B cell (primary cell): ENCODE measurements around the gene COPZ1. TPM values are rescaled to one million over a fixed set of nuclear protein-coding genes. Genes with fewer than 3 reads are reported as not detected.

Source experiments
- ATAC-seq: fragments of 200-7000 bp; cut with Tn5 transposase; one replicate; pipeline ENCODE4 v1.10.0; 2021; ENCODE audit warnings: low read depth, mild to moderate bottlenecking, moderate number of reproducible peaks, moderate library complexity
- CTCF ChIA-PET: fragments of 350-600 bp; sonication (Branson Sonifier 250); formaldehyde crosslinking; loops from one replicate; lab custom pipeline; 2021; ENCODE audit warnings: antibody characterized with exemption, inconsistent platforms; lab: Charles Lee
- POLR2A ChIA-PET: fragments of 350-600 bp; sonication (Branson Sonifier 250); formaldehyde crosslinking; loops from one replicate; lab custom pipeline; 2021; ENCODE audit warnings: antibody characterized with exemption; lab: Charles Lee
- DNase-seq: peaks from one replicate; pipeline ENCODE4 v3.0.0; 2013
- H2AFZ ChIP-seq: 2 replicates; pipeline ENCODE4 v1.6.1; 2012; ENCODE audit warnings: mild to moderate bottlenecking, low read depth, low read length; ENCODE audit not compliant: insufficient read depth, poor library complexity, severe bottlenecking
- H3K27ac ChIP-seq, 2 donors: 1 replicate in 1 of 2; 2 replicates in 1 of 2; pipeline ENCODE4 v1.5.1; 2012 to 2013; ENCODE audit warnings: low read length in 2 of 2, mild to moderate bottlenecking in 2 of 2, moderate library complexity in 1 of 2
- H3K27me3 ChIP-seq, 4 experiments: fragments of 200-600 bp in 1 of 4; sonication (generic) in 1 of 4; replicated peaks in 1 of 4; 1 replicate in 2 of 4; 2 replicates in 2 of 4; pipeline versions ENCODE4 v1.6.1 to v1.7.0; 2013 to 2016; ENCODE audit warnings: low read length in 3 of 4, mild to moderate bottlenecking in 2 of 4, mixed read lengths in 1 of 4, moderate library complexity in 1 of 4; ENCODE audit not compliant: insufficient read depth in 4 of 4, control insufficient read depth in 3 of 4; ENCODE audit errors: control extremely low read depth in 1 of 4
- H3K36me3 ChIP-seq, 2 experiments: replicated peaks in 1 of 2; 1 replicate in 1 of 2; 2 replicates in 1 of 2; pipeline versions ENCODE4 v1.6.1 to v1.7.1; 2013; ENCODE audit warnings: low read length in 1 of 2; ENCODE audit not compliant: insufficient read depth in 2 of 2, control insufficient read depth in 1 of 2; ENCODE audit errors: control extremely low read depth in 1 of 2, extremely low read depth in 1 of 2
- H3K4me1 ChIP-seq, 2 donors: fragments of 200-600 bp in 1 of 2; sonication (generic) in 1 of 2; 1 replicate in 1 of 2; 2 replicates in 1 of 2; pipeline versions ENCODE4 v1.5.1 to v1.6.1; 2013 to 2017; ENCODE audit warnings: low read length in 2 of 2; ENCODE audit not compliant: control insufficient read depth in 2 of 2, insufficient read depth in 2 of 2
- H3K4me2 ChIP-seq: replicated peaks from 2 replicates; pipeline ENCODE3; 2012; ENCODE audit warnings: mild to moderate bottlenecking, low read depth, low read length; ENCODE audit not compliant: poor library complexity, severe bottlenecking
- H3K4me3 ChIP-seq, 5 experiments: fragments of 200-600 bp in 1 of 5; sonication (generic) in 1 of 5; 1 replicate in 3 of 5; 2 replicates in 2 of 5; pipeline versions ENCODE4 v1.5.1 to v1.7.0; 2011 to 2016; ENCODE audit warnings: low read length in 4 of 5, mild to moderate bottlenecking in 4 of 5, low read depth in 2 of 5, control low read depth in 1 of 5, moderate library complexity in 1 of 5; ENCODE audit not compliant: insufficient read depth in 1 of 5; ENCODE audit errors: control extremely low read depth in 1 of 5, extremely low read depth in 1 of 5
- H3K79me2 ChIP-seq: fragments of 200-600 bp; sonication (generic); one replicate; pipeline ENCODE4 v1.6.0; 2016; ENCODE audit warnings: low read length; ENCODE audit not compliant: control insufficient read depth, insufficient read depth
- H3K9ac ChIP-seq: fragments of 200-600 bp; sonication (generic); 2 replicates; pipeline ENCODE4 v1.6.1; 2017; ENCODE audit warnings: mild to moderate bottlenecking, low read length, moderate library complexity
- H3K9me3 ChIP-seq, 3 donors: one replicate each; pipeline versions ENCODE4 v1.6.1 to v1.7.1; 2013; ENCODE audit warnings: low read length in 2 of 3; ENCODE audit not compliant: control insufficient read depth in 2 of 3, insufficient read depth in 1 of 3; ENCODE audit errors: control extremely low read depth in 1 of 3
- H4K20me1 ChIP-seq: 2 replicates; pipeline ENCODE4 v1.6.0; 2012; ENCODE audit warnings: mild to moderate bottlenecking, low read length; ENCODE audit not compliant: insufficient read depth, control insufficient read depth, poor library complexity, severe bottlenecking
- H3K27ac Mint-ChIP-seq: one replicate; pipeline ENCODE4 v1.8.0; 2021; ENCODE audit warnings: mixed read lengths
- H3K27me3 Mint-ChIP-seq: one replicate; pipeline ENCODE4 v1.8.0; 2021; ENCODE audit warnings: mixed read lengths
- H3K4me1 Mint-ChIP-seq: one replicate; pipeline ENCODE4 v1.8.0; 2021; ENCODE audit warnings: mixed read lengths
- H3K4me3 Mint-ChIP-seq: one replicate; pipeline ENCODE4 v1.8.0; 2021; ENCODE audit warnings: mixed read lengths
- H3K9me3 Mint-ChIP-seq: one replicate; pipeline ENCODE4 v1.8.0; 2022; ENCODE audit warnings: mixed read lengths; ENCODE audit not compliant: insufficient read depth
- CTCF ChIP-seq: fragments of 200-600 bp; IDR thresholded peaks from one replicate; pipeline ENCODE4 v1.8.0; 2022; ENCODE audit warnings: antibody characterized with exemption, mild to moderate bottlenecking
- EZH2 ChIP-seq: IDR thresholded peaks from 2 replicates; pipeline ENCODE4 v1.6.1; 2012; ENCODE audit warnings: borderline replicate concordance, low read depth, mild to moderate bottlenecking, moderate library complexity, low read length; ENCODE audit not compliant: insufficient read depth, poor library complexity, severe bottlenecking
- WGBS: methylation state at CpG from one replicate; pipeline ENCODE4 v1.1.5; 2013; ENCODE audit warnings: missing lambda C conversion rate; ENCODE audit not compliant: insufficient coverage; 5-methylcytosine and 5-hydroxymethylcytosine counted together
- intact Hi-C: fragments of 100-400 bp; cut with micrococcal nuclease; formaldehyde crosslinking; loops from one replicate; pipeline ENCODE4 v1.10.0; 2022
- polyA plus RNA-seq: library from polyadenylated mRNA; depleted of rRNA; stranded (reverse); fragments of >200 nt; gene quantifications from 2 replicates; pipeline ENCODE4 v1.2.3, GENCODE V29; 2012
- total RNA-seq, 2 donors: library from RNA; stranded (reverse); fragments of 120-200 nt in 1 of 2; gene quantifications; 1 replicate in 1 of 2; 2 replicates in 1 of 2; pipeline versions ENCODE4 v1.2.3 to v1.2.4, GENCODE V29; 2013 to 2022

COPZ1 gene
- total and polyA plus RNA-seq, 2 donors (not counting 1 experiment from before 2014, with no cell fraction given): 54.9 to 72.1 TPM

GRCh38 chr12:54374562-54375258 is 49.8 kb downstream of the COPZ1 start:
- H3K36me3 ChIP-seq: peaks cover 0 to 34% of the 10 kb centered on the region in 2 experiments
- no CpG with 5 or more reads among the region's 2 CpGs for WGBS
- no peak overlapping the region for H3K9ac ChIP-seq
- H3K27ac Mint-ChIP-seq: no peak overlapping the region
- H3K4me1 ChIP-seq: peaks cover 4 to 11% of the 10 kb centered on the region in 2 donors
- ChIA-PET POLR2A (no interaction called here), CTCF (interaction anchor here (0.6 to 1.8 kb wide), 3 partner anchors 19 to 81 kb away, joined by 3 to 6 read pairs (median 4); no protein-coding TSS in a partner anchor)
- no peaks in the 10 kb centered on the region for H3K9me3 Mint-ChIP-seq
- H3K9me3 ChIP-seq: no peaks in the 10 kb centered on the region
- DNase-seq (no peak), ATAC-seq (no peak)
- no peaks in the 10 kb centered on the region for H3K27me3 ChIP-seq
- H3K79me2 ChIP-seq: peaks cover 21% of the 10 kb centered on the region
- H3K4me2 ChIP-seq: no peak overlapping the region
- H3K27ac ChIP-seq: no peak overlapping the region
- H4K20me1 ChIP-seq: peaks cover 8% of the 10 kb centered on the region
- TF ChIP-seq CTCF (no peak), EZH2 (no peak)
- H3K4me1 Mint-ChIP-seq: peaks cover 12% of the 10 kb centered on the region
- no peaks in the 10 kb centered on the region for H3K27me3 Mint-ChIP-seq
- H2AFZ ChIP-seq: no peak overlapping the region
- no peak overlapping the region for H3K4me3 Mint-ChIP-seq
- intact Hi-C loops: no loop called here
- H3K4me3 ChIP-seq: no peak overlapping the region

- Histone ChIP-seq H3K4me2 (no peak overlapping the region), H3K4me1 (peaks cover 8 to 16% of the 10 kb centered on the region in 2 donors), H3K4me3 (no peak overlapping the region), H3K79me2 (peaks cover 26% of the 10 kb centered on the region), H2AFZ (no peak overlapping the region), H3K36me3 (peaks cover 0 to 35% of the 10 kb centered on the region in 2 experiments), H3K9ac (no peak overlapping the region), H4K20me1 (peaks cover 8% of the 10 kb centered on the region), H3K9me3 (no peaks in the 10 kb centered on the region), H3K27ac (no peak overlapping the region), H3K27me3 (no peaks in the 10 kb centered on the region)
- ChIA-PET CTCF (interaction anchor here (0.6 to 1.8 kb wide), 3 partner anchors 18 to 81 kb away, joined by 3 to 6 read pairs (median 4); no protein-coding TSS in a partner anchor), POLR2A (no interaction called here)
- TF ChIP-seq EZH2 (no peak), CTCF (no peak)
- H3K4me3 Mint-ChIP-seq: no peak overlapping the region
- H3K4me1 Mint-ChIP-seq: peaks cover 15% of the 10 kb centered on the region
- ATAC-seq: no peak
- no peaks in the 10 kb centered on the region for H3K9me3 Mint-ChIP-seq
- intact Hi-C loops: no loop called here
- WGBS: 21% methylated on average over 2 of the region's 2 CpGs
- H3K27ac Mint-ChIP-seq: no peak overlapping the region
- H3K27me3 Mint-ChIP-seq: no peaks in the 10 kb centered on the region
- DNase-seq: no peak
Observed at GRCh38 chr12:54375259-54375579, 50.3 kb downstream of the COPZ1 start.
